ENCODE results near the gene CGN.
A peak's percentile ranks its signal among the peaks of the same experiment; 100 is the strongest.

Gene CGN

GRCh38 chr1:151526735-151527525 is 15.7 kb downstream of the CGN start:
- DNase-seq = no peak

- no peak for DNase-seq
Observed at GRCh38 chr1:151529211-151529702, 18.1 kb downstream of the CGN start.

- DNase-seq = no peak
Observed at GRCh38 chr1:151529781-151530180, 18.6 kb downstream of the CGN start.

DNA sequence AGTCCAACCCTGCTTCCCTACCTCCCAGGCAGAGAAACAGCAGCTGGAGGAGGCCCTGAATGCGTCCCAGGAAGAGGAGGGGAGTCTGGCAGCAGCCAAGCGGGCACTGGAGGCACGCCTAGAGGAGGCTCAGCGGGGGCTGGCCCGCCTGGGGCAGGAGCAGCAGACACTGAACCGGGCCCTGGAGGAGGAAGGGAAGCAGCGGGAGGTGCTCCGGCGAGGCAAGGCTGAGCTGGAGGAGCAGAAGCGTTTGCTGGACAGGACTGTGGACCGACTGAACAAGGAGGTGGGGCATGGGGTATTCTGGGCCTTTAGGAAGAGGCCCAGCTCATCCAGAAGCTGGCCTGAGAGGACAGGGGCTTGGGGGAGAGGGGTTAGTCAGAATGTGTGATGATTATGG is 19.3 kb downstream of the CGN start:
- no peak for DNase-seq

- DNase-seq = no peak
Observed at GRCh38 chr1:151533870-151534269, 22.7 kb downstream of the CGN start.

GRCh38 chr1:151534662-151535278 is 23.6 kb downstream of the CGN start:
- DNase-seq = peak; percentile 48

DNA sequence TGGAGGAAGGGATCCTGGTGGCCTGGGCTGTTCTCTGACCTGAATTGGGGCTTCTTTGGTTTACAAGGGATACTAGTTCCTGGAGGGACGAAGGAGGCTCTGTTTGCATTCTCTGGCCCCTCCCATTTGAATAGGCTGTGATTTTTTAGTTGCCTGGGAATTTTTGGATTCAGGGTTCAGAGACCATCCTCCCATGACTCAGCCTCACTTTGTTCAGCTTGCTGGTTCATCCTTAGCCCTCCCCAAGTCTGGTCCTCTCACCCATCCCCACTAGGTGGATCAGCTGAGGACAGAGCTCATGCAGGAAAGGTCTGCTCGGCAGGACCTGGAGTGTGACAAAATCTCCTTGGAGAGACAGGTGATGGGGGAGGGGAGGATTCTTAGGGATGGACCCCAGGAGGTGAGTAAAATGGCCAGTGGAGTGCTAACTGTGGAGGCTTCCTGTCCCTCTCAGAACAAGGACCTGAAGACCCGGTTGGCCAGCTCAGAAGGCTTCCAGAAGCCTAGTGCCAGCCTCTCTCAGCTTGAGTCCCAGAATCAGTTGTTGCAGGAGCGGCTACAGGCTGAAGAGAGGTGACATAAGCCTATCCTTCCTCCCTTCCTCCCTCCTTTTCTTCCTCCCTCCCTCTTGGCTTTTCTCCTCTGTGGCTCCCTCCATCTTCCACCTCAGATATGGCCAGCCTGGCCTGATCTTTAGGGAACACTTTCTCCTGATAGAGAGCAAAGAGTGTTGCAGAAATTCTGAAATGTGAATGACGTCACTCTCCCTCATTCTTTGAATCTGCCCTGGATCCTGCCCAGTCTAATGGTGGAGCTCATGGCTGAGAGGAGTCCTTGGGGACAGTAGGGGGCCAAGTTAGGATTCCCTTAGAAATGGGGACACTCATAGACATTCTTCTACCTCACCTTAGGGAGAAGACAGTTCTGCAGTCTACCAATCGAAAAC is 24.4 kb downstream of the CGN start:
- DNase-seq = no peak

- DNase-seq = no peak
Observed at GRCh38 chr1:151536499-151536898, 25.3 kb downstream of the CGN start.

DNA sequence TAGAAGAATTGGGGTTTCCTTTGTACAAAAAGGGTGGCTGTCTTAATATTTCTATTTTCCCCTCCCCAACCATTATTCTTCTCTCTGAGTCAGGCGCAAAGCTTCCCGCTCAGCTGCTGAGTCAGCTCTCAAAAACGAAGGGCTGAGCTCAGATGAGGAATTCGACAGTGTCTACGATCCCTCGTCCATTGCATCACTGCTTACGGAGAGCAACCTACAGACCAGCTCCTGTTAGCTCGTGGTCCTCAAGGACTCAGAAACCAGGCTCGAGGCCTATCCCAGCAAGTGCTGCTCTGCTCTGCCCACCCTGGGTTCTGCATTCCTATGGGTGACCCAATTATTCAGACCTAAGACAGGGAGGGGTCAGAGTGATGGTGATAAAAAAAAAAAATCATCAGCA is 25.9 kb downstream of the CGN start:
- DNase-seq = no peak

GRCh38 chr1:151539321-151540020 is 28.3 kb downstream of the CGN start:
- DNase-seq = peak; percentile 91

DNA sequence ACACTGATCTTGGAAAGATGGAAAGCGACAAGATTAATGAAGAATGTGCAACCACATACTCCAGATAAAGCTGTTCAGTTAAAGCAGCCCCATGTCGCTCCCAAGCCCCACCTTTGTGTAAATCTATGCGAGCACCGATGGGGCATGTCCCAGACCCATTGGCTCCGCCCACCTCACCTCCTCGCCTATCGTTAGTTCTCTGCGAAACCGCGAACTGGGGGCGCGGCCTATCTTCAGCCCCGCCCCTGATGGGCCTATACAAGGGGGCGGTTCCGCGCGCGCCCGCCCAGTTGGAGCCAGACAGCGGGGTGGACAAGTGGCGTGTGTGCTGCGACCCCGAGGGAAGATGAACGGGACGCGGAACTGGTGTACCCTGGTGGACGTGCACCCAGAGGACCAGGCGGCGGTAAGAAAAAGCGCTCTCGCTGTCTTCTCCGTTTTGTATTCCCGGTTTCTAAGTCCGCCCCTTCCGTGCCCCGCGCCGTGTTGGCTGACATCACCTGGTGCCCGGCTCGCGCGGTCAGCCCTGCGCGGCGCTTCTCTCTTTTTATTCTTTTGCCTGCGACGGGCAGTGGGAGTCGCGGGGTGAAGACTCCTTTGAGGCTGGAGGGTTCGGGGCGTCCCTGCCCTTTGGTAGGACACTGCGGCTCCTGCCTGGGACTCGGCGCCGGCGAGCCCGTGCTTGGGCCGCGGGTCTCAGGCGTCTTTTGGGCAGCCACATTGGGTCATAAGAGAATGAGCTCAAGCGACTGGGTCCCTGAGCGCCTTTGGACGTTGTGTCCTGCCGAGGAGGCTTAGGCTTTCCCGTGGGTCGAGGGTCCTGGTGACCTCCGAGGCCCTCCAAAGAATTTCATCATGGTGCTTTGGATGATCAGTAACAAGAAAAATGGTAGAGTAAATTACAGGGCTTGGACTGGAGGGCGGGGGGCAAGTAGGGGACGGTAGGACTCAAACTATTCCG is 29.1 kb downstream of the CGN start, which contains the start of gene TUFT1:
Gene TUFT1, plus strand, starts transcription at position 289 of the 961 bp plus-strand sequence. Its CDS starts 58 bp downstream, at position 347.
- peak; percentile 94 for DNase-seq

DNA sequence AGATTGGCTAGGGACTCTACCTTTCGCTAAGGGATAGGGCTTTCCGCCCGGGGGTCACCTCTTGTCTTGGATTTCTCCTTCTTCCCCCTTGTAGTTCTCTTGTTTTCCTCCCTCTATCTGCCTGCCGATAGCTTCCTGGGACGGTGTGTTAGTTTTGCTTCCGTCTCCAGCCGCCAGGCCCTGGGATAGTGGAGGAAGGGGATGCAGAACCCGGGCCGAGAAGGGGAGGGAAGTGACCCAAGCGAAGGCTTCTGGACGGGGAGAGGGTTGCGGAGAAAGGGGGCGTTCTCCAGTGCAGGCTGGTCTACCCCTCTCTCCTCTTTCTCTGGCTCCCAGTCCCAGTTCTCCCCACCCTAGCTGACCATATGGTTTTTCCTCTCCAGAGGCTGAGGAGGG is 29.8 kb downstream of the CGN start:
- DNase-seq = no peak

DNA sequence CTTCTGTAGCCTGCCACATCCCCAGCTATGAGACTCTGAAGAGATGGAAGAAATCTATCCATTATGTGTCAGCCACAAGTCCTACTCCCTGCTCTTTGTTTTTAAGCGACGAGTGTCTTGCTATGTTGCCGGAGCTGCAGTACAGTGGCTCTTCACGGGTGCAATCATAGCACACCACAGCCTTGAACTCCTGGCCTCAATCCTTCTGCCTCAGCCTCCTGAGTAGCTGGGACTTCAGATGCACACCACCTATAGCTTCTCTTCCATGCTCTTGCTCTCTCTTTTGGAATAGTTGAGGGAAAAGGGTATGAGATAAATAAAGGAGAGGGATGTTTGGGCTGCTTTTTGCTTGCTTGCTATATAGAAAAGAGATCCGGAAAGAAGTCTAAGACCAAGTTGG is 30.6 kb downstream of the CGN start:
- DNase-seq = no peak

- no peak for DNase-seq
Observed at GRCh38 chr1:151542710-151543129, 31.5 kb downstream of the CGN start.

DNA sequence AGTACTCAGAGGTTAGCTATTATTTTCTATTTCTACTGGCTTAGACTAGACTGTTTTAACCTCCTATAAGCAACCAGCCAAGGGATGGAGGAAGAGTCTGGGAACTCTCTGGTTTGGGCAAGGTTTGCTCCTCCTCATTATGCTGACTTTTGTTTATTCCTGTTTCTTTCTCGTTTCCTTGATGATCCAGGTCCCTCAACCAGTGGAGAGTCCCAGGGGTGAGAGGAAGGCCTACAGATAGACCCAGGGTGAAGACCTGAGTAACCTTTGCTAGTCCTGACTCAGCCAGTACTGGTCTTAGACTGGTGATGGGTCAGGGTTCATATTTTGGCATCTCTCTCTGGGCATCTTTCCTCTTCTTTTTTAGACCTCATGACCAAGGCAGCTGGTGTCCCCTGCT is 34.4 kb downstream of the CGN start:
- no peak for DNase-seq

DNA sequence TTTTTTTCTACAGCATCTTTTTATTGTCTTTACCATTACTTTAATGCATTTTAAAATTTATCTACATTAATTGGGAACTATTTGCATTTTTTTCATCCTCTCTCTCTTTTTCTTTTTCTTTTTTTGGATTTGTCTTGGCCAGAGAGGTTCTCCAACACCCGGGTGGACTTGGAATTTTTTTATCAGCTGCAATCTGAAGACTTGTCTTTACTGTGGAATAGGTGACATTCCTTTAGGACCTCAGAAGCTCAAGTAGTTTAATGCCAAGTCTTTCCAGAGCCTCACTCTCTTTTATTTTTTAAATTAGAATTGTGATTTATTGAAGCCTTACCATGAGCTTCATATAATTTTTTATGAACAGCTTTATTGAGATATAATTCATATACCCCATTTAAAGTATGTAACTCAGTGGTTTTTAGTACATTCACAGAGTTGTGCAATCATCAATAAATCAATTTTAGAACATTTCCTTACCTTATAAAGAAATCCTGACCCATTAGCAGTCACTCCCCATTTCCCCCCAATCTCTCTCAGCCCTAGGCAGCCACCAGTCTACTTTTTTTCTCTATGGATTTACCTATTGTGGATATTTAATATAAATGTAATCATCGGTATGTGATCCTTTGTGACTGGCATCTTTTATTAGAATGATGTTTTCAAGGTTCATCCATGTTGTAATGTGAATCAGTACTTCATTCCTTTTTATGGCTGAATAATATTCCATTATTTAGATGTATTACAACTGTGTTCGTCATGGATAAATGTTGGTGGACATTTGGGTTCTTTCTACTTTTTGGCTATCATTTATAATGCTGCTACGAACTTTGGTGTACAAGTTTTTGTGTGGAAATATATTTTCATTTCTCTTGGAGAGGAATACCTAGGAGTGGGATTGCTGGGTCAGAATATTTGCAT is 35.1 kb downstream of the CGN start:
- DNase-seq = no peak

GRCh38 chr1:151547119-151547899 is 36.1 kb downstream of the CGN start:
- no peak for DNase-seq

GRCh38 chr1:151547900-151548230 is 36.7 kb downstream of the CGN start:
- DNase-seq = no peak

- no peak for DNase-seq
Observed at GRCh38 chr1:151549199-151549598, 38.0 kb downstream of the CGN start.

- DNase-seq = no peak
Observed at GRCh38 chr1:151553659-151554058, 42.5 kb downstream of the CGN start.

All from NCI-H1048 (cell line).